ENCODE results near the gene CREB3. TPM values are rescaled to one million over a fixed set of nuclear protein-coding genes. Genes with fewer than 3 reads are reported as not detected.

The CREB3 gene
- total and polyA plus RNA-seq, 2 experiments from 2014 or later = 20.3 to 32.4 TPM

GRCh38 chr9:35734096-35734495 lies 1.6 kb downstream of the CREB3 start:
- H3K4me2 ChIP-seq = 0 out of 2 replicates have a peak overlapping the region, but pooled peaks have one; percentile 90
- H4K20me1 ChIP-seq (replicated peaks; ENCODE audit: insufficient read depth) = peaks cover 15% of the 10 kb centered on the region
- H3K4me3 ChIP-seq = peak overlapping the region; percentile 91; the same call in 1 of the 2 replicates
- Mint-ChIP-seq H3K9me3 (no peaks in the 10 kb centered on the region; the same call in 2 of the 3 replicates), H3K4me3 (no peak overlapping the region; the same call in 2 of the 3 replicates), H3K4me1 (peaks cover 13% of the 10 kb centered on the region), H3K27me3 (ENCODE audit: insufficient read depth, low read depth, poor library complexity) (peaks cover 8% of the 10 kb centered on the region), H3K27ac (no peak overlapping the region), H3K36me3 (ENCODE audit: low read depth) (peaks cover 46% of the 10 kb centered on the region)
- no peak for ATAC-seq
- peaks cover 30% of the 10 kb centered on the region for H3K79me2 ChIP-seq (replicated peaks; ENCODE audit: insufficient read depth)
- no peaks in the 10 kb centered on the region for H3K9me2 ChIP-seq (ENCODE audit: insufficient read depth)
- H3K27me3 ChIP-seq (ENCODE audit: insufficient read depth) = no peaks in the 10 kb centered on the region
- H3K36me3 ChIP-seq (ENCODE audit: insufficient read depth) = peaks cover 35% of the 10 kb centered on the region
- DNase-seq (ENCODE audit: low spot score) = no peak
- H3K27ac ChIP-seq (ENCODE audit: low read depth) = no peak overlapping the region
- no peak overlapping the region for H2AFZ ChIP-seq
- peaks cover 14% of the 10 kb centered on the region for H3F3A ChIP-seq (replicated peaks; ENCODE audit: low read depth)
- peaks cover 19% of the 10 kb centered on the region for H3K4me1 ChIP-seq (ENCODE audit: insufficient read depth)
- no peak for TF ChIP-seq POLR2AphosphoS5 (IDR thresholded peaks at IDR 0.05; ENCODE audit: low read depth)
- TF ChIP-seq CREB1 (CRISPR knock-in tag; IDR thresholded peaks at IDR 0.05; ENCODE audit: low read depth) = no peak
- no peak for TF ChIP-seq JUNB (IDR thresholded peaks at IDR 0.05; ENCODE audit: unreplicated experiment)
- no peak for TF ChIP-seq CTCF (conservative IDR thresholded peaks at IDR 0.05; ENCODE audit: low read depth in 2 of 2)
- no peak for TF ChIP-seq STAT1 (IDR thresholded peaks at IDR 0.05; ENCODE audit: unreplicated experiment)
- TF ChIP-seq ZNF331 (CRISPR knock-in tag; IDR thresholded peaks at IDR 0.05; ENCODE audit: low read depth) = no peak

- DNase-seq (ENCODE audit: low spot score) (peak; percentile 87), ATAC-seq (peak; percentile 20)
- H3K79me2 ChIP-seq (replicated peaks; ENCODE audit: insufficient read depth) = peaks cover 12% of the 10 kb centered on the region
- H3K36me3 Mint-ChIP-seq (ENCODE audit: low read depth) = peaks cover 66% of the 10 kb centered on the region
- no peak for TF ChIP-seq JUNB (IDR thresholded peaks at IDR 0.05; ENCODE audit: unreplicated experiment)
- TF ChIP-seq POLR2AphosphoS5 (IDR thresholded peaks at IDR 0.05; ENCODE audit: low read depth) = peak; percentile 47
- peak; percentile 80 to 86 for TF ChIP-seq CTCF (conservative IDR thresholded peaks at IDR 0.05; ENCODE audit: low read depth in 2 of 2)
- peaks cover under 1% of the 10 kb centered on the region for H3K4me1 ChIP-seq (ENCODE audit: insufficient read depth)
- H3K27me3 ChIP-seq (ENCODE audit: insufficient read depth) = no peaks in the 10 kb centered on the region
- no peak overlapping the region for H3K4me3 ChIP-seq
- no peak overlapping the region for H3K4me3 Mint-ChIP-seq
- peaks cover 11% of the 10 kb centered on the region for H3K4me1 Mint-ChIP-seq
- peaks cover 6% of the 10 kb centered on the region for H3K27me3 Mint-ChIP-seq (ENCODE audit: insufficient read depth, low read depth, poor library complexity)
- H3K4me2 ChIP-seq = no peak overlapping the region
- H3F3A ChIP-seq (replicated peaks; ENCODE audit: low read depth) = peaks cover 14% of the 10 kb centered on the region
- H4K20me1 ChIP-seq (replicated peaks; ENCODE audit: insufficient read depth) = peaks cover 18% of the 10 kb centered on the region
- H3K27ac Mint-ChIP-seq = no peak overlapping the region
- no peaks in the 10 kb centered on the region for H3K9me2 ChIP-seq (ENCODE audit: insufficient read depth)
- peak overlapping the region; percentile 66; the same call in 1 of the 2 replicates for H3K27ac ChIP-seq (ENCODE audit: low read depth)
- peaks cover 35% of the 10 kb centered on the region for H3K36me3 ChIP-seq (ENCODE audit: insufficient read depth)
- H3K9me3 Mint-ChIP-seq = no peaks in the 10 kb centered on the region; the same call in 2 of the 3 replicates
- no peak overlapping the region for H2AFZ ChIP-seq
Observed at GRCh38 chr9:35736201-35736633, 3.8 kb downstream of the CREB3 start.
